Naive B cell (primary cell): ENCODE results near the gene PEX10. TPM values are rescaled to one million over a fixed set of nuclear protein-coding genes. Genes with fewer than 3 reads are reported as not detected.

ENCODE experiments used
- ATAC-seq, 2 donors: fragments of 150-1000 bp; cut with Tn5 transposase; 2 replicates each; pipeline ENCODE4 v1.10.0; 2021; ENCODE audit warnings: low read depth in 2 of 2, mild to moderate bottlenecking in 2 of 2, moderate library complexity in 2 of 2
- DNase-seq: peaks from one replicate; pipeline ENCODE4 v3.0.0; 2022
- H3K27ac Mint-ChIP-seq, 6 donors: one replicate each; pipeline ENCODE4 v1.8.0; 2020 to 2022; ENCODE audit warnings: mild to moderate bottlenecking in 6 of 6, mixed read lengths in 6 of 6, moderate library complexity in 5 of 6, inconsistent platforms in 2 of 6
- H3K27me3 Mint-ChIP-seq, 3 donors: one replicate each; pipeline ENCODE4 v1.8.0; 2021 to 2022; ENCODE audit warnings: mixed read lengths in 3 of 3, mild to moderate bottlenecking in 1 of 3
- H3K36me3 Mint-ChIP-seq, 2 donors: one replicate each; pipeline ENCODE4 v1.8.0; 2020 to 2022; ENCODE audit warnings: mixed read lengths in 2 of 2, inconsistent platforms in 1 of 2, mild to moderate bottlenecking in 1 of 2
- H3K4me1 Mint-ChIP-seq, 3 donors: one replicate each; pipeline ENCODE4 v1.8.0; 2020 to 2022; ENCODE audit warnings: mixed read lengths in 3 of 3, inconsistent platforms in 1 of 3, mild to moderate bottlenecking in 1 of 3, moderate library complexity in 1 of 3
- H3K4me3 Mint-ChIP-seq, 8 donors: one replicate each; pipeline ENCODE4 v1.8.0; 2020 to 2022; ENCODE audit warnings: mild to moderate bottlenecking in 8 of 8, mixed read lengths in 8 of 8, moderate library complexity in 8 of 8, inconsistent platforms in 2 of 8
- H3K9me3 Mint-ChIP-seq, 7 donors: one replicate each; pipeline ENCODE4 v1.8.0; 2020 to 2022; ENCODE audit warnings: mixed read lengths in 7 of 7, mild to moderate bottlenecking in 5 of 7, inconsistent platforms in 2 of 7, moderate library complexity in 1 of 7
- polyA plus RNA-seq, 6 donors: library from polyadenylated mRNA; unstranded; fragments of 300-500 nt; fragmentation: Illumina TruSeq; gene quantifications; one replicate each; pipeline ENCODE4 v1.2.3, GENCODE V29; 2021; ENCODE audit warnings: low read depth in 6 of 6

The PEX10 gene
- polyA plus RNA-seq, 6 donors from 2014 or later, result 10.7 to 24.1 (median 15.1) TPM

GRCh38 chr1:2375246-2375922, 37.0 kb downstream of the PEX10 start:
- no peak for DNase-seq
- H3K27me3 Mint-ChIP-seq, result no peaks in the 10 kb centered on the region
- no peaks in the 10 kb centered on the region for H3K9me3 Mint-ChIP-seq
- H3K27ac Mint-ChIP-seq, result no peak overlapping the region
- no peak overlapping the region for H3K4me3 Mint-ChIP-seq
- no peak for ATAC-seq
- peaks cover 8 to 16% (median 13%) of the 10 kb centered on the region in 3 donors for H3K4me1 Mint-ChIP-seq
- peaks cover 0 to 4% of the 10 kb centered on the region in 2 donors for H3K36me3 Mint-ChIP-seq

- H3K27me3 Mint-ChIP-seq, result no peaks in the 10 kb centered on the region
- H3K9me3 Mint-ChIP-seq, result no peaks in the 10 kb centered on the region
- H3K4me1 Mint-ChIP-seq, result peaks cover 7 to 8% (median 8%) of the 10 kb centered on the region in 3 donors
- H3K27ac Mint-ChIP-seq, result no peak overlapping the region
- H3K36me3 Mint-ChIP-seq, result peaks cover 0 to 4% of the 10 kb centered on the region in 2 donors
- no peak overlapping the region for H3K4me3 Mint-ChIP-seq
- ATAC-seq, result no peak
- no peak for DNase-seq
Measured at GRCh38 chr1:2374252-2375155, 37.9 kb downstream of the PEX10 start.

- no peak for ATAC-seq
- no peaks in the 10 kb centered on the region for H3K9me3 Mint-ChIP-seq
- H3K36me3 Mint-ChIP-seq, result peaks cover 0 to 4% of the 10 kb centered on the region in 2 donors
- H3K27me3 Mint-ChIP-seq, result no peaks in the 10 kb centered on the region
- no peak for DNase-seq
- H3K4me1 Mint-ChIP-seq, result no peaks in the 10 kb centered on the region
- no peak overlapping the region for H3K4me3 Mint-ChIP-seq
- H3K27ac Mint-ChIP-seq, result no peak overlapping the region
Measured at GRCh38 chr1:2373551-2374251, 38.7 kb downstream of the PEX10 start.

- Mint-ChIP-seq H3K27ac (no peak overlapping the region), H3K9me3 (no peaks in the 10 kb centered on the region), H3K4me3 (no peak overlapping the region), H3K27me3 (no peaks in the 10 kb centered on the region), H3K4me1 (no peaks in the 10 kb centered on the region), H3K36me3 (peaks cover 0 to 4% of the 10 kb centered on the region in 2 donors)
- ATAC-seq, result no peak
- no peak for DNase-seq
Measured at GRCh38 chr1:2372551-2373490, 39.5 kb downstream of the PEX10 start.

- Mint-ChIP-seq H3K27ac (peak overlapping the region in 1 of 6 donors; percentile 86), H3K4me3 (no peak overlapping the region), H3K36me3 (peaks cover 0 to 7% of the 10 kb centered on the region in 2 donors), H3K27me3 (no peaks in the 10 kb centered on the region), H3K4me1 (no peaks in the 10 kb centered on the region), H3K9me3 (peaks cover 0 to 10% (median 6%) of the 10 kb centered on the region in 7 donors)
- DNase-seq (no peak), ATAC-seq (no peak)
Measured at GRCh38 chr1:2368053-2368744, 44.2 kb downstream of the PEX10 start.

- H3K36me3 Mint-ChIP-seq, result peaks cover 3 to 7% of the 10 kb centered on the region in 2 donors
- H3K27ac Mint-ChIP-seq, result peak overlapping the region in 1 of 6 donors; percentile 75
- H3K4me3 Mint-ChIP-seq, result no peak overlapping the region
- DNase-seq, result no peak
- ATAC-seq, result no peak
- H3K4me1 Mint-ChIP-seq, result no peaks in the 10 kb centered on the region
- H3K27me3 Mint-ChIP-seq, result no peaks in the 10 kb centered on the region
- peaks cover 0 to 19% (median 8%) of the 10 kb centered on the region in 7 donors for H3K9me3 Mint-ChIP-seq
Measured at GRCh38 chr1:2363847-2364513, 48.4 kb downstream of the PEX10 start.

GRCh38 chr1:2360588-2361364, 51.6 kb downstream of the PEX10 start:
- peaks cover 3 to 7% of the 10 kb centered on the region in 2 donors for H3K36me3 Mint-ChIP-seq
- no peak for DNase-seq
- H3K9me3 Mint-ChIP-seq, result peaks cover 0 to 19% (median 8%) of the 10 kb centered on the region in 7 donors
- no peaks in the 10 kb centered on the region for H3K4me1 Mint-ChIP-seq
- ATAC-seq, result no peak
- no peaks in the 10 kb centered on the region for H3K27me3 Mint-ChIP-seq
- H3K4me3 Mint-ChIP-seq, result no peak overlapping the region
- H3K27ac Mint-ChIP-seq, result no peak overlapping the region

GRCh38 chr1:2358651-2359640, 53.4 kb downstream of the PEX10 start:
- ATAC-seq (no peak), DNase-seq (no peak)
- Mint-ChIP-seq H3K4me3 (no peak overlapping the region), H3K9me3 (peaks cover 0 to 18% (median 6%) of the 10 kb centered on the region in 7 donors), H3K4me1 (no peaks in the 10 kb centered on the region), H3K27me3 (no peaks in the 10 kb centered on the region), H3K36me3 (peaks cover 3 to 7% of the 10 kb centered on the region in 2 donors), H3K27ac (peak overlapping the region in 1 of 6 donors; percentile 90)

- DNase-seq, result no peak
Measured at GRCh38 chr1:2358072-2358471, 54.3 kb downstream of the PEX10 start.

More at GRCh38 chr1:2358072-2358471, 54.3 kb downstream of the PEX10 start:
- peaks cover 0 to 9% (median 2%) of the 10 kb centered on the region in 7 donors for H3K9me3 Mint-ChIP-seq
- peaks cover 0 to 7% of the 10 kb centered on the region in 2 donors for H3K36me3 Mint-ChIP-seq
- H3K4me1 Mint-ChIP-seq, result no peaks in the 10 kb centered on the region
- H3K27ac Mint-ChIP-seq, result no peak overlapping the region
- no peaks in the 10 kb centered on the region for H3K27me3 Mint-ChIP-seq
- no peak overlapping the region for H3K4me3 Mint-ChIP-seq
- no peak for ATAC-seq
